Activated T-helper 2 cell treated with anti-CD3 and anti-CD28 coated beads, Interferon-gamma antibody, Interleukin-2, Interleukin-4, amounts not matched to agents 10 μg/mL and 5 μg/mL and 100 μg/mL, durations not matched to agents 14 hours and 24 hours and 36 hours (primary cell): ENCODE measurements around the gene DNAI2. TPM values are rescaled to one million over a fixed set of nuclear protein-coding genes. Genes with fewer than 3 reads are reported as not detected.

Experiments
- DNase-seq: peaks from one replicate; pipeline ENCODE4 v3.0.0; 2021; ENCODE audit warnings: low spot score
- H3K27ac Mint-ChIP-seq: one replicate; pipeline ENCODE4 v1.8.0; 2021; ENCODE audit warnings: mixed read lengths
- H3K27me3 Mint-ChIP-seq: one replicate; pipeline ENCODE4 v1.8.0; 2021; ENCODE audit warnings: low read depth, mixed read lengths
- H3K36me3 Mint-ChIP-seq: one replicate; pipeline ENCODE4 v1.8.0; 2021; ENCODE audit warnings: low read depth, mixed read lengths
- H3K4me1 Mint-ChIP-seq: one replicate; pipeline ENCODE4 v1.8.0; 2021; ENCODE audit warnings: low read depth, mixed read lengths
- H3K4me3 Mint-ChIP-seq: one replicate; pipeline ENCODE4 v1.8.0; 2021; ENCODE audit warnings: low read depth, mild to moderate bottlenecking, moderate library complexity, mixed read lengths
- H3K9me3 Mint-ChIP-seq: one replicate; pipeline ENCODE4 v1.8.0; 2021; ENCODE audit warnings: mixed read lengths
- intact Hi-C: fragments of 100-400 bp; cut with micrococcal nuclease; formaldehyde crosslinking; loops from one replicate; pipeline ENCODE4 v1.15.1; 2023
- total RNA-seq: library from RNA; stranded (reverse); gene quantifications from 2 replicates; pipeline ENCODE4 v1.2.3, GENCODE V29; 2022

DNAI2 gene
- total RNA-seq, 1 donor from 2014 or later, result 0.75 TPM

GRCh38 chr17:74343526-74344284 is 69.7 kb downstream of the DNAI2 start:
- H3K27me3 Mint-ChIP-seq, result peaks cover 6% of the 10 kb centered on the region
- H3K4me3 Mint-ChIP-seq, result no peak overlapping the region
- no peak for DNase-seq
- H3K36me3 Mint-ChIP-seq, result no peaks in the 10 kb centered on the region
- no peaks in the 10 kb centered on the region for H3K9me3 Mint-ChIP-seq
- no peaks in the 10 kb centered on the region for H3K4me1 Mint-ChIP-seq
- H3K27ac Mint-ChIP-seq, result no peak overlapping the region
- intact Hi-C loops, result no loop called here

- H3K9me3 Mint-ChIP-seq, result no peaks in the 10 kb centered on the region
- H3K4me3 Mint-ChIP-seq, result no peak overlapping the region
- H3K27me3 Mint-ChIP-seq, result peaks cover 9% of the 10 kb centered on the region
- H3K4me1 Mint-ChIP-seq, result no peaks in the 10 kb centered on the region
- no peaks in the 10 kb centered on the region for H3K36me3 Mint-ChIP-seq
- no peak for DNase-seq
- H3K27ac Mint-ChIP-seq, result no peak overlapping the region
- intact Hi-C loops, result no loop called here
Measured at GRCh38 chr17:74344658-74345057, 70.6 kb downstream of the DNAI2 start.

GRCh38 chr17:74345433-74346241 is 71.6 kb downstream of the DNAI2 start:
- H3K9me3 Mint-ChIP-seq, result no peaks in the 10 kb centered on the region
- no peaks in the 10 kb centered on the region for H3K36me3 Mint-ChIP-seq
- H3K27me3 Mint-ChIP-seq, result peaks cover 15% of the 10 kb centered on the region
- DNase-seq, result no peak
- H3K4me1 Mint-ChIP-seq, result no peaks in the 10 kb centered on the region
- intact Hi-C loops, result no loop called here
- no peak overlapping the region for H3K27ac Mint-ChIP-seq
- no peak overlapping the region for H3K4me3 Mint-ChIP-seq

GRCh38 chr17:74347646-74348045 is 73.6 kb downstream of the DNAI2 start:
- no peak for DNase-seq
- no peaks in the 10 kb centered on the region for H3K4me1 Mint-ChIP-seq
- no peak overlapping the region for H3K4me3 Mint-ChIP-seq
- peaks cover 24% of the 10 kb centered on the region for H3K27me3 Mint-ChIP-seq
- H3K9me3 Mint-ChIP-seq, result no peaks in the 10 kb centered on the region
- intact Hi-C loops, result no loop called here
- H3K27ac Mint-ChIP-seq, result no peak overlapping the region
- no peaks in the 10 kb centered on the region for H3K36me3 Mint-ChIP-seq

- Mint-ChIP-seq H3K4me3 (no peak overlapping the region), H3K27me3 (peaks cover 39% of the 10 kb centered on the region), H3K4me1 (peaks cover 5% of the 10 kb centered on the region), H3K36me3 (no peaks in the 10 kb centered on the region), H3K27ac (no peak overlapping the region), H3K9me3 (no peaks in the 10 kb centered on the region)
- intact Hi-C loops, result no loop called here
- no peak for DNase-seq
Measured at GRCh38 chr17:74349120-74349519, 75.1 kb downstream of the DNAI2 start.

GRCh38 chr17:74350486-74350885 is 76.5 kb downstream of the DNAI2 start:
- Mint-ChIP-seq H3K27ac (no peak overlapping the region), H3K4me3 (no peak overlapping the region), H3K27me3 (peaks cover 47% of the 10 kb centered on the region), H3K36me3 (no peaks in the 10 kb centered on the region), H3K4me1 (peaks cover 6% of the 10 kb centered on the region), H3K9me3 (no peaks in the 10 kb centered on the region)
- no peak for DNase-seq
- intact Hi-C loops, result no loop called here

GRCh38 chr17:74351552-74352210 is 77.6 kb downstream of the DNAI2 start:
- H3K9me3 Mint-ChIP-seq, result no peaks in the 10 kb centered on the region
- DNase-seq, result no peak
- H3K36me3 Mint-ChIP-seq, result no peaks in the 10 kb centered on the region
- peaks cover 51% of the 10 kb centered on the region for H3K27me3 Mint-ChIP-seq
- H3K27ac Mint-ChIP-seq, result no peak overlapping the region
- H3K4me3 Mint-ChIP-seq, result no peak overlapping the region
- H3K4me1 Mint-ChIP-seq, result peaks cover 6% of the 10 kb centered on the region
- intact Hi-C loops, result no loop called here

GRCh38 chr17:74353446-74354060 is 79.5 kb downstream of the DNAI2 start:
- peaks cover 56% of the 10 kb centered on the region for H3K27me3 Mint-ChIP-seq
- intact Hi-C loops, result loop anchor here (1.0 to 2.0 kb wide), 2 partner anchors 52 to 143 kb away; no protein-coding TSS in a partner anchor
- no peak for DNase-seq
- H3K36me3 Mint-ChIP-seq, result no peaks in the 10 kb centered on the region
- H3K27ac Mint-ChIP-seq, result no peak overlapping the region
- H3K9me3 Mint-ChIP-seq, result no peaks in the 10 kb centered on the region
- H3K4me1 Mint-ChIP-seq, result peaks cover 7% of the 10 kb centered on the region
- H3K4me3 Mint-ChIP-seq, result no peak overlapping the region

- H3K27me3 Mint-ChIP-seq, result peaks cover 56% of the 10 kb centered on the region
- no peaks in the 10 kb centered on the region for H3K36me3 Mint-ChIP-seq
- H3K4me1 Mint-ChIP-seq, result peaks cover 7% of the 10 kb centered on the region
- H3K9me3 Mint-ChIP-seq, result no peaks in the 10 kb centered on the region
- H3K4me3 Mint-ChIP-seq, result no peak overlapping the region
- no peak overlapping the region for H3K27ac Mint-ChIP-seq
- DNase-seq, result peak; percentile 55
- intact Hi-C loops, result loop anchor here (1.0 to 2.0 kb wide), 2 partner anchors 53 to 143 kb away; no protein-coding TSS in a partner anchor
Measured at GRCh38 chr17:74354123-74354522, 80.1 kb downstream of the DNAI2 start.

- Mint-ChIP-seq H3K27me3 (peaks cover 56% of the 10 kb centered on the region), H3K9me3 (no peaks in the 10 kb centered on the region)
Measured at GRCh38 chr17:74354561-74354960, 80.5 kb downstream of the DNAI2 start.

GRCh38 chr17:74355065-74355464 is 81.0 kb downstream of the DNAI2 start:
- Mint-ChIP-seq H3K4me1 (peaks cover 7% of the 10 kb centered on the region), H3K27me3 (peaks cover 53% of the 10 kb centered on the region), H3K4me3 (no peak overlapping the region), H3K9me3 (no peaks in the 10 kb centered on the region), H3K27ac (no peak overlapping the region), H3K36me3 (no peaks in the 10 kb centered on the region)
- intact Hi-C loops, result loop anchor here (2.0 kb wide), 1 partner anchor 144 kb away; no protein-coding TSS in a partner anchor
- DNase-seq, result no peak

More at GRCh38 chr17:74354561-74354960, 80.5 kb downstream of the DNAI2 start:
- no peak for DNase-seq
- Mint-ChIP-seq H3K4me1 (peaks cover 7% of the 10 kb centered on the region), H3K27ac (no peak overlapping the region), H3K36me3 (no peaks in the 10 kb centered on the region), H3K4me3 (no peak overlapping the region)
- intact Hi-C loops, result loop anchor here (1.0 to 2.0 kb wide), 2 partner anchors 53 to 144 kb away; no protein-coding TSS in a partner anchor

- no peaks in the 10 kb centered on the region for H3K36me3 Mint-ChIP-seq
- intact Hi-C loops, result no loop called here
Measured at GRCh38 chr17:74356646-74357465, 82.8 kb downstream of the DNAI2 start.

More at GRCh38 chr17:74356646-74357465, 82.8 kb downstream of the DNAI2 start:
- no peak overlapping the region for H3K4me3 Mint-ChIP-seq
- H3K27ac Mint-ChIP-seq, result no peak overlapping the region
- DNase-seq, result no peak
- H3K4me1 Mint-ChIP-seq, result peaks cover 7% of the 10 kb centered on the region
- H3K27me3 Mint-ChIP-seq, result peaks cover 48% of the 10 kb centered on the region
- no peaks in the 10 kb centered on the region for H3K9me3 Mint-ChIP-seq
